Stimulated activated naive CD4-positive, alpha-beta T cell treated with Interleukin-2 at 50 U/mL for 16 hours (primary cell): Measurements from ENCODE around the gene SHB.

Experiments used
- DNase-seq: peaks from one replicate; lab custom pipeline; 2025; lab: John Stamatoyannopoulos, UW

The SHB gene

GRCh38 chr9:37935096-37935495, 133.9 kb downstream of the SHB start:
- no peak for DNase-seq

GRCh38 chr9:37931592-37931991, 137.4 kb downstream of the SHB start:
- no peak for DNase-seq

GRCh38 chr9:37929441-37929895, 139.6 kb downstream of the SHB start:
- no peak for DNase-seq

GRCh38 chr9:37928552-37929430, 140.2 kb downstream of the SHB start:
- DNase-seq = no peak

DNA sequence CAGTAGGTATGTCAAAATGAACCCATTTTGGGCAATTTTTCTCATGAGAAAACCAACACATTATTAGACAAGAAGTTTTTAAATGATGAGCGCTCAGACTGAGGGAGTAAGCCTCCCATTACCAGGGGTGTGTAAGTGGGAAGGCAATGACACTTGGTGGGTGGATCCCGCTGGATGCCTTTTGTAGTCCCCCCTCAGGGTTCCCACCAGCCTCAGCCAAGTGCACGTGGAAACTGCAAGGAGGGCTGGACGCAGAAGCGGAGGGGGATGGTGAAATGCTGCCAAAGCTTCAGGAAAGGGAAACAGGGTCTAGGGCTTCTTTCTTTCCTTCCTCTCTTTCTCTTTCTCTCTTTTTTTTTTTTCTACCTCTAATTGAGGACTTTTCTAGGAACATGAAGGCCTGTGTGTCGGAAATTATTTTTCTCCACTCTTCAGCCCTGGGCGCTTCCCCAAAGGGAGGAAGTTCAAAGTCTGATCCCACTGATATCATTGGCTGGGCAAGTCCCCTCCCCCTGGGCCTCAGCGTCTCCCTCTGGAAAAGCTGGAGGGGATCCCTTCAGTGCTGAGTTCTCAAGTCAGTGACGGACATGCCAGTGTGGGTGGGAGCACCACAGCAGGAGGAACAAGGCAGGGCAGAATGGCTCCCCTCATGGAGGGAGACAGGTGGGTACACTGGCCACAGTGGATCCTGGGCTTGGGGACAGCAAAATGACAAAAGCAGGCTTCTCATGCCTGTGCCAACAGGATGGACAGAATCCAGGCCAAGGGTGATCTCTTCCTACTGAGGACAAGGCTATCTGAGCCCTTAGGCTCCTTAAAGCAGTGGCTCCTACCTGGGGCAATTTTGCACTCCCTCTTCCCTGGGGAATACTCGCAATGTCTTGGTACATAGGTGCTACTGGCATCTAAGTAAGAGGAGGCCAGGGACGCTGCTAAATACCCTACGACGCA, 141.2 kb downstream of the SHB start:
- no peak for DNase-seq

DNA sequence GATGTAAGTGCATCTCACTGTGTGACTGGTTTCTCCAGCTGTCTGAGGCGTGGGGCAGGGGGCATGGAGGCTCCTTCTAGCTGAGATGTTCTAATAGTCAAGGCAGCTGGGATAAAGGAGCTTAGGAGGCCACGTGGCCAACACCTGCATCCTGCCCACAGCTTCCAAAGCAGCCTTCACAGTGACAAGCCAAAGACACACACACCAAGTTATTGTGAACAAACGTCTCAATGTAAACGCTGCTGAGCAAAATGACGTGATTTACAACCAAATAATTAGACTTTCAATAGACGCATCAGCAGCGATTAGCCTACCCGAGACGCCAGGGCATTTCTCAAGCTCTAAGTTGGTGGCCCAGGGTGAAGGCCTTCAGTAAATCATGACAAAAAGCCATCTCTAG, 141.9 kb downstream of the SHB start:
- DNase-seq = no peak

DNA sequence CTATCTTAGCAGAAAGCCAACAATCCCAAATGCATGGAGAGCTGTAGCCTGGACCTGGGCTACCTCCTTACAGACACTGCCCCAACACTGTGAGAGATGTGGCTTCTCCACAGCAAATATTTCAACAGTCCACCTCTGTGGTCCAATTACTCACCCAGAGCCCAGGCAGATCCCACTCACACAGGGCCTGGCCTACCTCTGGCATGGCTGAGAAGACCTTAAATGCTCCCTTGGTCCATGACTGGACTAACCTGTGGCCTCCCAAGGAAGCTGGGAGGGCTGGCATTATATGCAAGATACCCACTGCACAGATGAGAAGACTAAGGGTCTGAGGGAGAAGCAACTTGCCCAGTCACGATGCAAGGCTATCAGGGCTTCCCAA, 142.3 kb downstream of the SHB start:
- no peak for DNase-seq

DNA sequence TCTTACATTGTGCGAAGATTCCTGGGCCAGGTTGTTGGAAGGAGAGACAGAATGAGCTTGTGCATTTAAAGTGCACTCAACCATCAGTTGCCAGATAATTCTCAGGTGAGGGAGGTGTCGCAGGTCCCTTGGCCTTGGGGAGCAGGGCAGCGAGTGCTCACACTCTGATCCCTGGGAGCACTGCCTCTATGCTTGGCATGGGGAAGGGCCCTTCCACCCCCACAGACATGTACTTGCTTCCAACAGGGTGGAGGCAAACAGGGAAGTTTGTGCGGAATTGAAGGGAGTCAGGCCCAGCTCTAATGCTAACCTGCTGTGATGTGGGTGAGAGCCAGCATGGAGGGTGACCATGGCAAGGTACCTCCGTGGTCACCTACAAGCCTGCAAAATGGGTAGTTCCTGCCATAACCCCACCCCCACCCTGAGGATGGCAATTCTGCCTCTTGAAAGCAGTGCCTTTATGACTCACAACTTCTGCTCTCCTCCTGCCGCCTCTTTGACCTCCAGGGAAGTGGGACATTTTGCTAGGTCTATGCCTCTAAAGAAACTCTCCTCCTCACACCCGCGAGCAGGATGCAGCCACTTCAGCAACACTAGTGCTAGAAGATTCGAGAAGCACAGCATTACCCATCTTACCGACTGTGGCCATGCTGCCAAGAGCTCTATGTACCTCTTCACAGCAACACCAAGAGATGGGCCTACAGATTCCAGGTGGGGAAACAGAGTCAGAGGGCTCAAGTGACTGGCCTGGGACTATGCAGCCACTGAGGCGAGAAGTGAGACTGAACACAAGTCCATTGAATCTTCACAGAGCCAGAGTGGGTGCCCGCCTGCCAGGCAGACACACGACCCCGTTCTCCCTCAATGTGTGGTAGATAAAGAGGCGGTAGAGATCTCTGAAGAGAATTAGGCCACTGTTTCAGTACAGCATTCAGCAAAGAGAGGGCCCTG, 143.0 kb downstream of the SHB start:
- DNase-seq = no peak

DNA sequence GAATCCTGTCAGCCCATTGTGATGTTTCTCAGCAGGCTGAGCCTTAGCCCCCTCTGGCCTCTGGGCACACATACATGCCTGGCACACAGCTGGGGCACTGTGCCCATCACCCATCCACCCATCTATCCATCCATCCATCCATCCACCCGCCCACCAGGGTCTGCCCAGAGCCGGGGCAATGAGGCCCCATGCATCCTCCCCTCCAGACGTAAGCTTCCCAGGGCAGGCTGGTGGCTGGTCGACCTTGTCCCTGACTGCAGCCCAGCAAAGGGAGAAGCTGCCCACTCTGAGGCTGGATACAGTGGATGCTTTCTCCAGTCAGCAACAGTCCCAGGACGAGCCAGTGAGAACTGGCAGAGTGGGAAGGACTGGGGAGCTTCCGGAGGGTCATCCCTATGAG, 144.0 kb downstream of the SHB start:
- DNase-seq = no peak

DNA sequence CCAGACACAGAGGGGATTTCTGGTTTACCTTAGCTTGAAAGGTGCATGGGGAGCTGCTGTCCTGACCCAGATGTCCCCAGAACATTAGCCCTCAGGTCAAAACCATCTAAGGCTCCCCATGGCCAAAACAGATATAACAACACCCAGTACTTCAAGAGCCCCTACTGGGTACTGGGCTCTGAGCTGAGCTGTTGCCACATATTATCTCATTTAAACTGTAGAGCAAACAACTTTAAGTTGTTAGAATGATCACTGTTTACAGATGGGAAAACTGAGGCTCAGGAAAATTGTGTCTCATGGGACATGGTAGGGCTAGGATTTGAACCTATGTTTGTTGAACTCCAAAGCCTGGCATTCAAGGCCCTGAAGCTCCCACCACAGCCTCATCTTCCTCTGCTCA, 144.5 kb downstream of the SHB start:
- no peak for DNase-seq

DNA sequence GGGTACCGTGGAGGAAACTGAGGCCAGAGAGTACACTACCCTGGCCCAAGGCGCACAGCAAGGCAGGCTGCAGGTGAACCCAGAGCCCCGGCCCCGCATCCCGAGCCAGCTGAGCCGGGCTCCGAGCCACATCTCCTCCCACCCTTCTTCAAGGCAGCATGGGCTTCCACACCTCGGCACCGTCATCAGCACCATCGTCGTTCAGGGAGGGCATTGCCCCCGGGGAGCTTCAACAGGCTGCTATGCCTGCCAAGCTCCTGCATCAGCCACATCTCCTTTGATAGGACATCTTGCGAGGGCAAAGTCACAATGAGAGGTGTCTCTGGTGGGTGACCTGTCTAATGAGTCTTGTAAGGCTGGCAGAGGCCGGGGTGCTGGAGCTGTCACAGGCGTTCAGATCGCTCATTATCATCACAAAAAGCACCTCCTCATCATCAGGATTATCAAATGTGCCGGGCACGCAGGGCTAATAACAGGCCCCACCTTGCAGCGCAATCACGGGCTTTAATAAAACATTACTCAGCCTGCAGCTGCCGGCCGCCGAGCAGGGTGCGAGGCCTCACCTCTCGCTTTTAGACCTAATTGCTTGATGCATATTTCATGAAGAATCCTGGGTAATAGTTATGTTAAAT, 145.1 kb downstream of the SHB start:
- DNase-seq = no peak

DNA sequence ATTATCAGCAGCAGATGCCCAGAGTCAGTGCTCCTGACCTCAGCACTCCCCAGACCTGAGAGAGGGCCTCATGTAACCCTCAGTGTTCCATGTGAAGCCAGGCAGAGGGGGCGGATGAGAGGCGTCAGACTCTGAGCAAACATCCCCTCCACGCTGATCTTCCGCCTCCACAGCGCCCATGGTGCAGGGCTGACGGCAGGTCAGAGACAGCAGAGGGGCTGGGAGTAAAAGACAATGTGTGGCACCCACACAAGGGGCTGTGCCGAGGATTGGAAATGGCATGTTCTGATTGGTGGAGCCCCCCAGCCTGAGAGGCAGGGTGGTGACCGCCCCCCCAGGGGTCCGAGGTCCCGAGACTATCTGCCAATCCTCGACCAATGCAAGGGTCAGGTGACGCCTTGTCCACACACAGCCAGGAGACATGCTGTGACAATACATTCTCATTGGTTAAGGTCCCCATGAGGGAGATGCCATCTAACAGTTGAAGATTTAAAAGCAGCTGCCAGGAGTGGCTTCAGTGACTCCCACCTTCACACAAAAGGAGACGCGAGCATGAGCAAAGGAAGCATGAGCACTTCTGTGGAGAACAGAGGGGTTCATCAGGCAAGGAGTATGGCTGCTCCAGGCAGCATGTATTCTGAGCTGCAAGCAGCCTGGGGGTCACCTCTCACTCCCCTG, 145.8 kb downstream of the SHB start:
- no peak for DNase-seq

- no peak for DNase-seq
These were observed 146.5 kb downstream of the SHB start for GRCh38 chr9:37922363-37923117.

DNA sequence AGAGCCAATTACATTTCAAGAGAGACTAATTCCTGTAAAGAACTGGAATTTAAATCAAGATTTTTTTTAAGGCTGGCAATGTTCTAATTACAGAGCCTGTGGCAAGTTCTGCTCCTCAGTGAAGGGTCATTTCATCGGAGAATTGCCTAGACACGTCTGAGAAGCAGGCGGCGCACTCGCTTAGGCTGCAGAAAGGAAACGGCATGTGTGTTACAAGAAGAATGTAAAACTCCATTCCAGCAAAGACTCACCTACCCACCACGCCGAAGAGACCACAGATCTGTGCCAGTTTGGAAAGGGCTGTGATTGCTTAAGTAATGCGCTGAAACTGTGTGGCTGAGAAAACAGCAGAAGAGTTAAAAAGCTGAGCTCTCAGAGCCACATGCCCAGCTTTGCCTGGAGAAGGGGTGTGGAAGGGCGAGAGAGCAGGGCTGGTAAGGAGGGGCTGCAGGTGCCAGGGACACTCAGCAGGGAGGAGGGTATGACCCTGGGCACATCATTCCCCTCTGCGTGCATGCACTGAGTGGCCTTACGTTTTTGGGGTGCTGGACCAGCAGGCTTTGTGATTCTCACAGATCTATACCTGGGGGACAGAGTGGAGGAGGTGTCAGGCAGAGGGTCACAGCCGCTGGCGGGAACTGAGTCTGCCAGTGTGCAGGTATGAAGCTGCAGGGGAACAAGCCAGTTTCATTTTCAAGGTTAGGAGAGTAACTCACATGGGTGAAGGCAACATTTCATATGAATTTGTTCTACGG, 147.3 kb downstream of the SHB start:
- no peak for DNase-seq

- DNase-seq = no peak
These were observed 147.9 kb downstream of the SHB start for GRCh38 chr9:37921168-37921510.

- no peak for DNase-seq
These were observed 148.4 kb downstream of the SHB start for GRCh38 chr9:37920471-37921167.

- no peak for DNase-seq
These were observed 149.1 kb downstream of the SHB start for GRCh38 chr9:37919956-37920335.

DNA sequence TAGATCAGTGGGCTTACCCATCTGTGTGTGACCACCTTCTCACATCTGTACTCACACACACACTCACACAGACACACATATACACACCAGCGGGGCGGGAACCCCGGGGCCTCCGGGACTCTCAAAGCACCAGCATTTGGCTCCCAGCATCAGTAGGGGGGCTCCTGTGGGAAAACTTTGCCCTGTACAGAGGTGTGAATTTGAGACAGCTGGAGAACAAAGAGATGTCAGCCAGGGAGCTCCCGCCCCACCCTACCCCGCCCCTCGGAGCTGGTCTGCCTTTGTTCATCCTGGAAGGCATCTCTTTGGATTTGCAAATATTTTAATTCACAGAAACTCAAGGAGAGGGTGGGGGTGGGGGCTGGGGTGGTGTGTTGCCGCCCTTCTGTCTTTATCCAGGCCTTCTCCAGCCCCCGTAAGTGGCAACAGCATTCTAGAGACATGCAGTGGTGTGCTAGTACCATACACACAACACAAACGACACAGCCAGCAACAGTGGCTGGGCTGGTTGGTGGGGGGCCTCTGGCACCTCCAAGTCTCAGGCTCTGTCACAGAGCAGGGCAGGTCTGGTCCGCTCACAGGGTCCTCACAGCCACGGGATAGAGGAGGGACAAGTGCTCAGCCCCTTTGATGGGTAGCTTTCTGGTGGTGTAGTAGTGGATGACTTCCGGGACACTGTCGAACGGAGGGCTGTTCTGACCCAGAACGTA, 149.6 kb downstream of the SHB start:
- no peak for DNase-seq
